Neural cell (in vitro differentiated cells): ENCODE results near the gene DOCK10. TPM values are rescaled to one million over a fixed set of nuclear protein-coding genes. Genes with fewer than 3 reads are reported as not detected.

ENCODE experiments used
- H2AFZ ChIP-seq: fragments of 200-600, 300-800 bp; sonication (generic), shearing (Covaris generic); 2 replicates; pipeline ENCODE4 v1.6.0; 2014; ENCODE audit warnings: low read depth, mild to moderate bottlenecking, antibody characterized with exemption, low read length, moderate library complexity
- H3F3A ChIP-seq: fragments of 200-600 bp; shearing (Covaris generic); 2 replicates; pipeline ENCODE4 v1.6.1; 2016; ENCODE audit warnings: mild to moderate bottlenecking, moderate library complexity, mixed read lengths, antibody characterized with exemption, low read length; ENCODE audit not compliant: insufficient read depth, poor library complexity, severe bottlenecking
- H3K27ac ChIP-seq: fragments of 200-600, 300-800 bp; sonication (generic), shearing (Covaris generic); 2 replicates; pipeline ENCODE4 v1.5.1; 2014; ENCODE audit warnings: mild to moderate bottlenecking, low read length, moderate library complexity
- H3K27me3 ChIP-seq: fragments of 300-800, 200-600 bp; sonication (generic), shearing (Covaris generic); 2 replicates; pipeline ENCODE4 v1.6.0; 2014; ENCODE audit warnings: mild to moderate bottlenecking, low read depth, low read length, moderate library complexity; ENCODE audit not compliant: insufficient read depth
- H3K36me3 ChIP-seq: fragments of 300-800, 200-600 bp; sonication (generic), shearing (Covaris generic); 2 replicates; pipeline ENCODE4 v1.5.1; 2014; ENCODE audit warnings: mild to moderate bottlenecking, antibody characterized with exemption, low read length, moderate library complexity; ENCODE audit not compliant: insufficient read depth
- H3K4me2 ChIP-seq: fragments of 300-800, 200-600 bp; sonication (generic), shearing (Covaris generic); 2 replicates; pipeline ENCODE4 v1.6.0; 2014; ENCODE audit warnings: mild to moderate bottlenecking, low read length
- H3K4me3 ChIP-seq: fragments of 300-800, 200-600 bp; sonication (generic), shearing (Covaris generic); 2 replicates; pipeline ENCODE4 v1.5.1; 2014; ENCODE audit warnings: mild to moderate bottlenecking, low read length, moderate library complexity
- H3K79me2 ChIP-seq: fragments of 200-600 bp; shearing (Covaris generic); replicated peaks from 2 replicates; pipeline ENCODE4 v1.6.0; 2014; ENCODE audit warnings: mild to moderate bottlenecking, low read length, moderate library complexity; ENCODE audit not compliant: insufficient read depth
- H3K9ac ChIP-seq: fragments of 300-800, 200-600 bp; sonication (generic), shearing (Covaris generic); 2 replicates; pipeline ENCODE4 v1.6.1; 2016; ENCODE audit warnings: mild to moderate bottlenecking, low read length, mixed read lengths
- H3K9me2 ChIP-seq: fragments of 200-600 bp; shearing (Covaris generic); 2 replicates; pipeline ENCODE4 v1.6.1; 2016; ENCODE audit warnings: mild to moderate bottlenecking, low read length, mixed read lengths; ENCODE audit not compliant: insufficient read depth
- H3K9me3 ChIP-seq: fragments of 200-600, 300-800 bp; sonication (generic), shearing (Covaris generic); 2 replicates; pipeline ENCODE4 v1.6.1; 2016; ENCODE audit warnings: mild to moderate bottlenecking, mixed run types, low read length, moderate library complexity, mixed read lengths
- H4K20me1 ChIP-seq: fragments of 200-600 bp; shearing (Covaris generic); 2 replicates; pipeline ENCODE4 v1.6.1; 2016; ENCODE audit warnings: mild to moderate bottlenecking, mixed run types; ENCODE audit not compliant: insufficient read depth
- EP300 ChIP-seq: fragments of 450-650 bp; conservative IDR thresholded peaks from 2 replicates; pipeline ENCODE4 v1.6.1; 2014; ENCODE audit warnings: antibody characterized with exemption, mild to moderate bottlenecking, moderate library complexity; ENCODE audit not compliant: poor library complexity, severe bottlenecking
- EZH2 ChIP-seq: fragments of 200-600, 300-800 bp; shearing (Covaris generic), sonication (generic); IDR thresholded peaks from 2 replicates; pipeline ENCODE4 v1.6.1; 2014; ENCODE audit warnings: antibody characterized with exemption, low read length, borderline replicate concordance, mild to moderate bottlenecking; ENCODE audit not compliant: insufficient read depth, poor library complexity, severe bottlenecking
- MXI1 ChIP-seq: fragments of 450-650 bp; conservative IDR thresholded peaks from 2 replicates; pipeline ENCODE4 v1.6.1; 2014; ENCODE audit warnings: antibody characterized with exemption, mild to moderate bottlenecking; ENCODE audit not compliant: poor library complexity, severe bottlenecking
- POLR2AphosphoS5 ChIP-seq: IDR thresholded peaks from 2 replicates; pipeline ENCODE4 v1.6.1; 2012
- RAD21 ChIP-seq: fragments of 450-650 bp; conservative IDR thresholded peaks from 2 replicates; pipeline ENCODE4 v1.6.1; 2014; ENCODE audit warnings: antibody characterized with exemption, mild to moderate bottlenecking, moderate library complexity
- SMC3 ChIP-seq: fragments of 450-650 bp; conservative IDR thresholded peaks from 2 replicates; pipeline ENCODE4 v1.6.1; 2014; ENCODE audit warnings: antibody characterized with exemption, mild to moderate bottlenecking, moderate library complexity; ENCODE audit not compliant: poor library complexity
- TAF1 ChIP-seq: IDR thresholded peaks from 2 replicates; pipeline ENCODE4 v1.6.1; 2012; ENCODE audit warnings: low read depth
- polyA plus RNA-seq: library from polyadenylated mRNA; depleted of rRNA; stranded (reverse); fragments of >200 nt; gene quantifications from 2 replicates; pipeline ENCODE4 v1.2.3, GENCODE V29; 2014
- TF ChIP-seq, protein P1 (sequence below): fragments of 450-650 bp; IDR thresholded peaks from 2 replicates; pipeline ENCODE4 v1.5.1; 2014; ENCODE audit warnings: antibody characterized with exemption, mild to moderate bottlenecking, moderate library complexity; ENCODE audit not compliant: poor library complexity, severe bottlenecking
- TF ChIP-seq, protein P2 (sequence below): IDR thresholded peaks from 2 replicates; pipeline ENCODE4 v1.6.1; 2012; ENCODE audit warnings: borderline replicate concordance

Gene DOCK10
- polyA plus RNA-seq, 1 donor from 2014 or later = 0.37 TPM

DNA sequence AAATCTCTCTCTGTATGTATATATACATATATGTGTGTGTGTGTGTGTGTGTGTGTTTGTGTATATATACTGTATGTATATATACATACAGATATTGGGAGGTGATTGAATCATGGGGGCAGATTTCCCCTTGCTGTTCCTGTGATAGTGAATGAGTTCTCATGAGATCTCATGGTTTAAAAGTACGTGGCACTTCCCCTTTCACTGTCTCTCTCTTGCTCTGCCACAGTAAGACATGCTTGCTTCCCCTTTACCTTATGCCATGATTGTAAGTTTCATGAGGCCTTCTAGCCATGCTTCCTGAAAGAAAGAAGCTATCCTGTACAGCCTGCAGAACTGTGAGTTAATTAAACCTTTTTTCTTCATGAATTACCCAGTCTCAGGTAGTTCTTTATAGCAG, 307.3 kb downstream of the DOCK10 start:
- H3K9ac ChIP-seq = no peak overlapping the region
- H4K20me1 ChIP-seq = no peaks in the 10 kb centered on the region
- H2AFZ ChIP-seq = no peak overlapping the region
- H3K27ac ChIP-seq = no peak overlapping the region
- H3K27me3 ChIP-seq = no peaks in the 10 kb centered on the region
- H3K9me2 ChIP-seq = no peaks in the 10 kb centered on the region
- H3K4me2 ChIP-seq = no peak overlapping the region
- no peaks in the 10 kb centered on the region for H3F3A ChIP-seq
- no peaks in the 10 kb centered on the region for H3K36me3 ChIP-seq
- no peak for TF ChIP-seq SMC3
- no peak for TF ChIP-seq TAF1
- TF ChIP-seq, protein P1, sequence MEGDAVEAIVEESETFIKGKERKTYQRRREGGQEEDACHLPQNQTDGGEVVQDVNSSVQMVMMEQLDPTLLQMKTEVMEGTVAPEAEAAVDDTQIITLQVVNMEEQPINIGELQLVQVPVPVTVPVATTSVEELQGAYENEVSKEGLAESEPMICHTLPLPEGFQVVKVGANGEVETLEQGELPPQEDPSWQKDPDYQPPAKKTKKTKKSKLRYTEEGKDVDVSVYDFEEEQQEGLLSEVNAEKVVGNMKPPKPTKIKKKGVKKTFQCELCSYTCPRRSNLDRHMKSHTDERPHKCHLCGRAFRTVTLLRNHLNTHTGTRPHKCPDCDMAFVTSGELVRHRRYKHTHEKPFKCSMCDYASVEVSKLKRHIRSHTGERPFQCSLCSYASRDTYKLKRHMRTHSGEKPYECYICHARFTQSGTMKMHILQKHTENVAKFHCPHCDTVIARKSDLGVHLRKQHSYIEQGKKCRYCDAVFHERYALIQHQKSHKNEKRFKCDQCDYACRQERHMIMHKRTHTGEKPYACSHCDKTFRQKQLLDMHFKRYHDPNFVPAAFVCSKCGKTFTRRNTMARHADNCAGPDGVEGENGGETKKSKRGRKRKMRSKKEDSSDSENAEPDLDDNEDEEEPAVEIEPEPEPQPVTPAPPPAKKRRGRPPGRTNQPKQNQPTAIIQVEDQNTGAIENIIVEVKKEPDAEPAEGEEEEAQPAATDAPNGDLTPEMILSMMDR = no peak
- no peak for TF ChIP-seq MXI1
- TF ChIP-seq, protein P2, sequence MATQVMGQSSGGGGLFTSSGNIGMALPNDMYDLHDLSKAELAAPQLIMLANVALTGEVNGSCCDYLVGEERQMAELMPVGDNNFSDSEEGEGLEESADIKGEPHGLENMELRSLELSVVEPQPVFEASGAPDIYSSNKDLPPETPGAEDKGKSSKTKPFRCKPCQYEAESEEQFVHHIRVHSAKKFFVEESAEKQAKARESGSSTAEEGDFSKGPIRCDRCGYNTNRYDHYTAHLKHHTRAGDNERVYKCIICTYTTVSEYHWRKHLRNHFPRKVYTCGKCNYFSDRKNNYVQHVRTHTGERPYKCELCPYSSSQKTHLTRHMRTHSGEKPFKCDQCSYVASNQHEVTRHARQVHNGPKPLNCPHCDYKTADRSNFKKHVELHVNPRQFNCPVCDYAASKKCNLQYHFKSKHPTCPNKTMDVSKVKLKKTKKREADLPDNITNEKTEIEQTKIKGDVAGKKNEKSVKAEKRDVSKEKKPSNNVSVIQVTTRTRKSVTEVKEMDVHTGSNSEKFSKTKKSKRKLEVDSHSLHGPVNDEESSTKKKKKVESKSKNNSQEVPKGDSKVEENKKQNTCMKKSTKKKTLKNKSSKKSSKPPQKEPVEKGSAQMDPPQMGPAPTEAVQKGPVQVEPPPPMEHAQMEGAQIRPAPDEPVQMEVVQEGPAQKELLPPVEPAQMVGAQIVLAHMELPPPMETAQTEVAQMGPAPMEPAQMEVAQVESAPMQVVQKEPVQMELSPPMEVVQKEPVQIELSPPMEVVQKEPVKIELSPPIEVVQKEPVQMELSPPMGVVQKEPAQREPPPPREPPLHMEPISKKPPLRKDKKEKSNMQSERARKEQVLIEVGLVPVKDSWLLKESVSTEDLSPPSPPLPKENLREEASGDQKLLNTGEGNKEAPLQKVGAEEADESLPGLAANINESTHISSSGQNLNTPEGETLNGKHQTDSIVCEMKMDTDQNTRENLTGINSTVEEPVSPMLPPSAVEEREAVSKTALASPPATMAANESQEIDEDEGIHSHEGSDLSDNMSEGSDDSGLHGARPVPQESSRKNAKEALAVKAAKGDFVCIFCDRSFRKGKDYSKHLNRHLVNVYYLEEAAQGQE = no peak
- TF ChIP-seq EP300 = no peak
- no peak for TF ChIP-seq POLR2AphosphoS5
- TF ChIP-seq EZH2 = no peak
- TF ChIP-seq RAD21 = no peak
- no peak overlapping the region for H3K4me3 ChIP-seq
- no peaks in the 10 kb centered on the region for H3K79me2 ChIP-seq
- H3K9me3 ChIP-seq = peaks cover 6% of the 10 kb centered on the region

DNA sequence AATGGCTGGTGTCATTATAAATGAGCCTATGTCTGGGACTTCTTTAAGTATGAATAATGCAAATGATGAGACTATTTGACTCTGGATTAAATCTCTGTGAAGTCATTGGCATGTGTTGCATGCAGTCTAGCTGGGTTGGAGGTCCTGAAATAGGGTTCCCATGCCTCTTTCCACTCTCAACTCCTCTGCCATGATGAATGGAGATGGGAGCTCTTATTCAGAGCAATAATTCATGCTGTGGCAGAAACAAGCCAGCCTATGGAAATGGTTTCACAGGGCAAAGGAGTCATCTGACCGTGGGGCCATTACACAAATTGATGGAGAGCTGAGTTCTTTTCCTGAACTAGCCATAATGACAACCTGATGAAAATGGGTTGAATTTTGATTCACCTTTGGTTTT, 310.6 kb downstream of the DOCK10 start:
- no peak overlapping the region for H2AFZ ChIP-seq
- H3K4me3 ChIP-seq = no peak overlapping the region
- TF ChIP-seq RAD21 (no peak), MXI1 (no peak), EP300 (no peak), POLR2AphosphoS5 (no peak), EZH2 (no peak), SMC3 (no peak), TAF1 (no peak)
- TF ChIP-seq, protein P1 = no peak
- TF ChIP-seq, protein P2 = no peak
- H3K36me3 ChIP-seq = no peaks in the 10 kb centered on the region
- H3K9ac ChIP-seq = no peak overlapping the region
- no peaks in the 10 kb centered on the region for H4K20me1 ChIP-seq
- H3K4me2 ChIP-seq = no peak overlapping the region
- no peaks in the 10 kb centered on the region for H3K27me3 ChIP-seq
- peaks cover 5% of the 10 kb centered on the region for H3K9me3 ChIP-seq
- H3F3A ChIP-seq = no peaks in the 10 kb centered on the region
- no peaks in the 10 kb centered on the region for H3K79me2 ChIP-seq
- no peak overlapping the region for H3K27ac ChIP-seq
- no peaks in the 10 kb centered on the region for H3K9me2 ChIP-seq
